B cell (primary cell): ENCODE results near the gene NPAS2.

Experiments used
- CTCF ChIP-seq: fragments of 200-600 bp; IDR thresholded peaks from one replicate; pipeline ENCODE4 v1.8.0; 2022; ENCODE audit warnings: antibody characterized with exemption, mild to moderate bottlenecking
- EZH2 ChIP-seq: IDR thresholded peaks from 2 replicates; pipeline ENCODE4 v1.6.1; 2012; ENCODE audit warnings: borderline replicate concordance, low read depth, mild to moderate bottlenecking, moderate library complexity, low read length; ENCODE audit not compliant: insufficient read depth, poor library complexity, severe bottlenecking

GRCh38 chr2:100956081-100956480 is 136.1 kb downstream of the NPAS2 start:
- TF ChIP-seq CTCF (no peak), EZH2 (no peak)
